Lung (tissue), 12 donors: ENCODE measurements around the gene FARSA. TPM values are rescaled to one million over a fixed set of nuclear protein-coding genes. Genes with fewer than 3 reads are reported as not detected.
"Not testable (repeated sequence)": the region's sequence is repeated elsewhere in the genome, so short reads cannot be mapped to it uniquely, and the experiment has no call there.

Source experiments
- ATAC-seq: fragments of 200-7000 bp; cut with Tn5 transposase; one replicate; pipeline ENCODE4 v1.9.1; 2020; ENCODE audit warnings: moderate number of reproducible peaks; ENCODE audit not compliant: insufficient read depth, low FRiP score
- DNase-seq, 3 donors: peaks; one replicate each; pipeline ENCODE4 v3.0.0-alpha.2; 2013 to 2017
- H3K27ac ChIP-seq, 2 donors: one replicate each; pipeline ENCODE4 v1.5.1; 2013; ENCODE audit warnings: mild to moderate bottlenecking in 2 of 2, moderate library complexity in 2 of 2, control low read depth in 1 of 2, inconsistent platforms in 1 of 2, low read depth in 1 of 2, low read length in 1 of 2
- H3K27me3 ChIP-seq, 3 donors: one replicate each; pipeline ENCODE4 v1.5.1; 2013; ENCODE audit warnings: low read length in 2 of 3; ENCODE audit not compliant: control insufficient read depth in 3 of 3, insufficient read depth in 3 of 3
- H3K36me3 ChIP-seq, 4 donors: one replicate each; pipeline ENCODE4 v1.5.1; 2013; ENCODE audit warnings: low read length in 4 of 4, mild to moderate bottlenecking in 1 of 4, moderate library complexity in 1 of 4; ENCODE audit not compliant: control insufficient read depth in 4 of 4, insufficient read depth in 4 of 4
- H3K4me1 ChIP-seq, 5 donors: one replicate each; pipeline ENCODE4 v1.5.1; 2013; ENCODE audit warnings: low read length in 5 of 5, mild to moderate bottlenecking in 2 of 5, moderate library complexity in 1 of 5; ENCODE audit not compliant: control insufficient read depth in 5 of 5, insufficient read depth in 5 of 5
- H3K4me3 ChIP-seq: one replicate; pipeline ENCODE4 v1.5.1; 2013; ENCODE audit warnings: mild to moderate bottlenecking, control low read depth, moderate library complexity
- H3K9ac ChIP-seq, 2 donors: one replicate each; pipeline ENCODE4 v1.5.1; 2013; ENCODE audit warnings: low read length in 2 of 2, control low read depth in 1 of 2; ENCODE audit not compliant: insufficient read depth in 1 of 2
- H3K9me3 ChIP-seq, 4 donors: one replicate each; pipeline ENCODE4 v1.5.1; 2013; ENCODE audit warnings: low read length in 3 of 4, mild to moderate bottlenecking in 1 of 4, moderate library complexity in 1 of 4; ENCODE audit not compliant: control insufficient read depth in 4 of 4, insufficient read depth in 3 of 4
- CTCF ChIP-seq: IDR thresholded peaks from 2 replicates; pipeline ENCODE4 v1.5.1; 2012; ENCODE audit warnings: mild to moderate bottlenecking; ENCODE audit errors: control extremely low read depth, extremely low read depth
- WGBS, 2 donors: extraction: QIAGEN DNeasy Blood & Tissue Kit; methylation state at CpG; one replicate each; pipeline ENCODE4 v1.1.7; 2013; 5-methylcytosine and 5-hydroxymethylcytosine counted together
- polyA plus RNA-seq, 2 donors: library from polyadenylated mRNA; stranded (reverse); fragments of 200-250 nt; gene quantifications; one replicate each; pipeline ENCODE4 v1.2.1, GENCODE V29; 2013
- total RNA-seq, 2 donors: library from RNA; depleted of rRNA in 1 of 2; stranded (reverse); fragments of >200 nt in 1 of 2; gene quantifications; one replicate each; pipeline ENCODE4 v1.2.1, GENCODE V29; 2014 to 2021
- donor health status: control.
- donor health status: control.
- donor health status: Bipolar disorder and iron deficiency.
- donor health status: healthy.
- donor health status: DM: yes; HTN: yes; CAD: no.

The FARSA gene
- total and polyA plus RNA-seq, 4 donors, result 27.8 to 72.1 (median 52.8) TPM

DNA sequence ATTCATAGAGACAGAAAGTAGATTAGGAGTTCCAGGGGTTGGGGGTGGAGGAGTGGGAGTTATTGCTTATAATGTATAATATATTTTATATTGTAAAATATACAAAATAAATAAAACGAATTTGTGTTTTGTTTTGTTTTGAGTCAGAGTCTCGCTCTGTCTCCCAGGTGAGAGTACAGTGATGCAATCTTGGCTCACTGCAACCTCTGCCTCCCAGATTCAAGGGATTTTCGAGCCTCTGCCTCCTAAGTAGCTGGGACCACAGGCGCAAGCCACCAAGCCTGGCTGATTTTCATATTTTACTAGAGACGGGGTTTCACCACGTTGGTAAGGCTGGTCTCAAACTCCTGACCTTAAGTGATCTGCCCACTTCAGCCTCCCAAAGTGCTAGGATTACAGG lies 26.0 kb upstream of the FARSA start:
- ATAC-seq, result no peak
- Histone ChIP-seq H3K4me3 (no peak overlapping the region), H3K27ac (no peak overlapping the region), H3K4me1 (peaks cover 0 to 15% (median 5%) of the 10 kb centered on the region in 5 donors), H3K9me3 (no peaks in the 10 kb centered on the region), H3K9ac (no peak overlapping the region), H3K36me3 (peaks cover 0 to 5% (median 1%) of the 10 kb centered on the region in 4 donors), H3K27me3 (no peaks in the 10 kb centered on the region)
- DNase-seq, result no peak
- WGBS, 2 donors, result 74 to 77% methylated on average over 6 of the region's 6 CpGs
- TF ChIP-seq CTCF, result no peak

GRCh38 chr19:12957389-12957952 lies 24.0 kb upstream of the FARSA start:
- Histone ChIP-seq H3K4me1 (peaks cover 0 to 35% (median 11%) of the 10 kb centered on the region in 5 donors), H3K36me3 (peaks cover 0 to 16% (median 6%) of the 10 kb centered on the region in 4 donors), H3K9ac (peak overlapping the region in 1 of 2 donors; percentile 32), H3K4me3 (peak overlapping the region; percentile 99), H3K27ac (peak overlapping the region; percentile 96 to 99)
- not testable (repeated sequence) for DNase-seq, H3K27me3 ChIP-seq, H3K9me3 ChIP-seq
- WGBS, 2 donors, result 23 to 38% methylated on average over 31 of the region's 31 CpGs
- ATAC-seq, result peak; percentile 15

GRCh38 chr19:12956446-12957388 lies 23.2 kb upstream of the FARSA start, which contains the start of gene GADD45GIP1:
Gene GADD45GIP1 (minus strand): TSS chr19:12957223. CDS start chr19:12957212, 11 bp downstream.
- WGBS, 2 donors, result 5% methylated on average over 71 to 84 of the region's 84 CpGs
- peak within 1 kb of the TSS; percentile 96 to 99 for H3K27ac ChIP-seq
- no peaks in the 10 kb centered on the region for H3K27me3 ChIP-seq
- no peaks in the 10 kb centered on the region for H3K9me3 ChIP-seq
- H3K4me3 ChIP-seq, result peak within 1 kb of the TSS; percentile 99
- DNase-seq, result peak; percentile 80 to 85 (median 84)
- peaks cover 0 to 40% (median 11%) of the 10 kb centered on the region in 5 donors for H3K4me1 ChIP-seq
- ATAC-seq, result peak; percentile 98
- peaks cover 0 to 18% (median 10%) of the 10 kb centered on the region in 4 donors for H3K36me3 ChIP-seq
- no peak for TF ChIP-seq CTCF
- H3K9ac ChIP-seq, result peak within 1 kb of the TSS; percentile 32 to 61

DNA sequence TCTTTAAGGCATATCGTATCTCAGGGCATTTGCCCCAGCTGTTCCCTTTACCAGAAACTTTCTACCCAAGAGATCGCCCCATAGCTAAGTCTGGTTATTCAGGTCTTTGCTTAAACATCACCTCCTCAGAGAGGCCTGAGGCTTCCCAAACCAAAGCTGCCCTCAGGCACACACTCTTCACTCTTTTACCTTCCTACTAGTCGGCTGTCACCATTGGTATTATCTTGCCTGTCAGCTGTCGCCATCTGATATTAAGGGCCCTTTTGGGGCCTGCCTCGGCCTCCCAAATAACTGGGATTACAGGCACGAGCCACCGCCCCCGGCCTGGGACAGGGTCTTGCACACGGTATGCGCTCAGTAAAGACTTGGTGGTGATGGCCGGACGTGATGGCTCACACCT lies 22.5 kb upstream of the FARSA start:
- Histone ChIP-seq H3K27ac (peak overlapping the region in 1 of 2 donors; percentile 32), H3K36me3 (peaks cover 0 to 22% (median 13%) of the 10 kb centered on the region in 4 donors), H3K4me1 (peaks cover 0 to 40% (median 11%) of the 10 kb centered on the region in 5 donors), H3K4me3 (no peak overlapping the region), H3K27me3 (no peaks in the 10 kb centered on the region), H3K9me3 (no peaks in the 10 kb centered on the region), H3K9ac (peak overlapping the region in 1 of 2 donors; percentile 61)
- ATAC-seq (no peak), DNase-seq (no peak)
- TF ChIP-seq CTCF, result no peak
- 63 to 70% methylated on average over 12 of the region's 12 CpGs for WGBS, 2 donors

- H3K4me3 ChIP-seq, H3K9ac ChIP-seq, DNase-seq, H3K27me3 ChIP-seq, ATAC-seq, H3K9me3 ChIP-seq: not testable (repeated sequence)
- 88 to 90% methylated on average over 9 of the region's 9 CpGs for WGBS, 2 donors
- Histone ChIP-seq H3K36me3 (peaks cover 0 to 24% (median 14%) of the 10 kb centered on the region in 4 donors), H3K27ac (peak overlapping the region in 1 of 2 donors; percentile 2), H3K4me1 (peaks cover 0 to 40% (median 11%) of the 10 kb centered on the region in 5 donors)
Observed at GRCh38 chr19:12955575-12955974, 22.1 kb upstream of the FARSA start.
